ENCODE data around the gene CYP3A7. TPM values are rescaled to one million over a fixed set of nuclear protein-coding genes. Genes with fewer than 3 reads are reported as not detected.
"Not testable (repeated sequence)": the region's sequence is repeated elsewhere in the genome, so short reads cannot be mapped to it uniquely, and the experiment has no call there.

CYP3A7 gene
- total and polyA plus RNA-seq, 4 donors, result 0.05 TPM; not detected in 3

DNA sequence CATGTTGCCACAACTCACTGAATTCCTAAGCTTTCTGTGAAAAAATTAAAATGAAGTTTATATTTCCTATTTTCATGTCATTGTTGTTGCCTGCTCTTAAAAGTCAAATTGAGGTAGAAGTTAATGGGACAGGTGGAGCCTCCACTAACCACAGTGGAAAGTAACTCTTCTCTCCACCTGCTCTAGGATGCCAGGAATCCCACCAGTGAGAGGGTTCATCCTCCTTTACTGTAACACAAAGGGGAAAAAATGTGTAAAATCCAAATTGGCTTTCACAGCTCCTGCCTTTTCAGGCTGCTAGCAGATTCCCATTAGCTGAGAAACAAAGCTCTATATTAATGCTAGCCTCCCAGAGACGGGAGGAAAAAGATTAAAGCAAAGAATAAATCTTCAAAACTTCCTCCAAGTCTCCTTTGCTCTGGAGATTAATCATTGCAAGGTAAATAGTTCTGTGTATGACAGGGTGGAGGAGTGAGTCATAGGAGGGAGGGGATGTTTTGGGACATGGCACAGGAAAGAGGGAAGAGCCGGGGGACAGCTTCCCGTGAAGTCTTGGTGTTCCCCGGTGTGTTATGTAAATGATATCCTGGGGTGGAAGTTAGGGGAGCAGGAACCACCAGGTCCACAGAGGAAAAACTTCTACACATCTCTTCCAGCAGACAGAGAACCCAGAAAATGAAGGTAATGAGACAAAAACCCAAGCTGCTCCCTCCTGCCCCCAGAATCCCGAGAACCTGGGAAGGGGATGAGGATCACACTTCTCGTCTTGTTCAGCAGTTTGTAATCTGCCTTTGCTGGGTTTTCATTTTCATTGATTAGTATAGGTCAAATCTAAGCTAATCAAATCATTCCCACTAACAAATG lies 35.9 kb downstream of the CYP3A7 start:
- H3K27ac ChIP-seq (ENCODE audit: low read depth in 1 of 2, low read length in 2 of 2); H3K36me3 ChIP-seq (ENCODE audit: control insufficient read depth in 1 of 2, insufficient read depth in 2 of 2, low read length in 1 of 2); ATAC-seq (ENCODE audit: low FRiP score): not testable (repeated sequence)

DNA sequence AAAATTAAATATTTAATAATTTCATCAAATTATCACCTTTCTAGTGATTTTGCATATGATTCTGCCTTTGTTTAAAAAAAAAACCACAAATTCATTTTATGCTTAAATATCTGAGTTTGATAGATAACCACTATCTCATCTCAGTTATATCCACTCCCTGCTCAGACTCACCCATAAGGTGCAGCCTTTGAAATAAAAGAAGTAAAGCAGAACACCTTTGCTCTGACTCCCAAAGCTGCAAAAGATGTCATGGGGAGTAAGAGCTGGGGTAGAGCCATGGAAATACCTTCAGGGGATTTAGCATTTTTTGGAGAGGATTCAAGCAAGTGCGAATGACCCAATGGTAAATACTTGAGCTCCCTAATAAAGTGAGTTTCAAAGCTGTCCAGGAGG lies 40.1 kb downstream of the CYP3A7 start:
- Histone ChIP-seq H3K4me3 (ENCODE audit: low read length in 2 of 2) (no peak overlapping the region), H3K4me1 (ENCODE audit: control insufficient read depth in 1 of 2, insufficient read depth in 2 of 2, low read length in 2 of 2) (no peaks in the 10 kb centered on the region), H3K9me3 (ENCODE audit: control insufficient read depth, low read length) (peaks cover 2% of the 10 kb centered on the region), H3K27ac (ENCODE audit: low read depth in 1 of 2, low read length in 2 of 2) (no peak overlapping the region), H3K27me3 (ENCODE audit: control insufficient read depth in 1 of 2, insufficient read depth in 2 of 2, low read length in 1 of 2) (no peaks in the 10 kb centered on the region), H3K36me3 (ENCODE audit: control insufficient read depth in 1 of 2, insufficient read depth in 2 of 2, low read length in 1 of 2) (peaks cover 0 to 1% of the 10 kb centered on the region in 2 donors)
- no peak for DNase-seq
- WGBS, 2 donors, result 93 to 95% methylated on average over 1 of the region's 1 CpG
- no peak for ATAC-seq (ENCODE audit: low FRiP score)
- intact Hi-C loops (cut with DNase I), result no loop called here

More for the DNA sequence above, 35.9 kb downstream of the CYP3A7 start:
- H3K27me3 ChIP-seq (ENCODE audit: control insufficient read depth in 1 of 2, insufficient read depth in 2 of 2, low read length in 1 of 2); intact Hi-C loops (cut with DNase I); DNase-seq; H3K4me3 ChIP-seq (ENCODE audit: low read length in 2 of 2); H3K9me3 ChIP-seq (ENCODE audit: control insufficient read depth, low read length); H3K4me1 ChIP-seq (ENCODE audit: control insufficient read depth in 1 of 2, insufficient read depth in 2 of 2, low read length in 2 of 2): not testable (repeated sequence)
- 24 to 28% methylated on average over 6 of the region's 6 CpGs for WGBS, 2 donors

DNA sequence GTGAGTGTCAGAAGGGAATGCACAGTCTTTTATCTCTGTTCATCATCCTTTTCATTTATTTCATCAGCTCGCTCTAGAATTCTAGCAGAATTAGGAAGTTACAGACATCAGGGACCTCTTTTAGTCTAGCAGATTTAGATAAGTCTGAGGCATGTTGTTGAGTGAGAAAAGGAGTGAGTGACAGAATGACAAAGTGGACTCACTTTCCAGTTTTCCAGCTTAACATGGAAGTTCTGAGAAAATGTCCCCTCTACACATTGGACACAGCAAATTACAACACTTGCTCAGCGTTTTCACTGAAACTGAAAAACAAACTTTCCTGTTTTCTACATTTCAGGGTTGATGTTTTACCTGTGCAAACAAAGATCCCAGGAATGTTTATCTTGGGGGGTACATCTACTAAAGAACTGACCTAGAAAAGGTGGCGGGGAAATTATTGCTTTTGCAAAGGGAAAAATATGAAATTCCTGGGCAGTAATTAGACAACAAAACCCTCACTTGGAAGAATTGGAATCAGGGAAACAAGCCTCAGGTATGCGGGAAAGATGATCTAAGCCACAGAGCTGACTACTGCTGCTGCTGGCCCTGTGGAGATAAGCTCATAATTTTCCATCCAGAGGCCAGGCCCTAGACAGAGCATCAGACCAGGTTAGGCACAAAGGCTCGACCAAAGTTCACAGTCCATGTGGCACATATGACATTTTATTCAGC lies 40.6 kb downstream of the CYP3A7 start:
- DNase-seq (no peak), ATAC-seq (ENCODE audit: low FRiP score) (no peak)
- intact Hi-C loops (cut with DNase I), result no loop called here
- Histone ChIP-seq H3K4me3 (ENCODE audit: low read length in 2 of 2) (no peak overlapping the region), H3K27ac (ENCODE audit: low read depth in 1 of 2, low read length in 2 of 2) (no peak overlapping the region), H3K36me3 (ENCODE audit: control insufficient read depth in 1 of 2, insufficient read depth in 2 of 2, low read length in 1 of 2) (peaks cover 0 to 1% of the 10 kb centered on the region in 2 donors), H3K27me3 (ENCODE audit: control insufficient read depth in 1 of 2, insufficient read depth in 2 of 2, low read length in 1 of 2) (no peaks in the 10 kb centered on the region), H3K4me1 (ENCODE audit: control insufficient read depth in 1 of 2, insufficient read depth in 2 of 2, low read length in 2 of 2) (no peaks in the 10 kb centered on the region), H3K9me3 (ENCODE audit: control insufficient read depth, low read length) (peaks cover 2% of the 10 kb centered on the region)
- WGBS, 2 donors, result 72 to 79% methylated on average over 5 of the region's 5 CpGs

DNA sequence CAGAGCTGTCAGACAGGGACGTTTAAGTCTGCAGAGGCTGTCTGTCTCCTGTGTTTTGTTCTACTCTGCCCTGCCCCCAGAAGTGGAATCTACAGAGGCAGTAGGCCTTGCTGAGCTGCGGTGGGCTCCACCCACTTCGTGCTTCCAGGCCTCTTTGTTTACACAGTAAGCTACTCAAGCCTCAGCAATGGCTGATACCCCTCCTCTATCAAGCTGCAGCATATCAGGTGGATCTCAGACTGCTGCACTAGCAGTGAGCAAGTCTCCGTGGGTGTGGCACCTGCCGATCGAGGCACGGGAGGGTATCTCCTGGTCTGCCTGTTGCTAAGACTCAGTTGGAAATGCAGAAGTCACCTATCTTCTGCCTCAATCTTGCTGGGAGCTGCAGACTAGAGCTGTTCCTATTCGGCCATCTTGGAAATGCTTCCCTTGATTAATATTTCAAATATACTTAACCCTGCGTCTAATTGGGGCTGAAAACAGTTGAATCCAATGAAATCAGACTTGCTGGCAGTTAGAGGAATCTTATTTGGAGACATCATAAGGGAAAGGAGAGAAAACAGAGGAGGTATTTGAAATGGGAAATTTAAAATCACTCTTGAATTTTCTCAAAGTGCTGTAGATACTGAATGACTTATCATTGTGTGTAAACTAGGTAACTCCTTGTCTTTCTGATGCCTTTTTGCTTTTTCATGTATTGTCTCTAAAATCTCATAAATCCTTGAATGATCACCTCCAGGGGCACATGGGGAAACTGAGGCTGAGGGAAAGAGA lies 41.4 kb downstream of the CYP3A7 start:
- H3K27me3 ChIP-seq (ENCODE audit: control insufficient read depth in 1 of 2, insufficient read depth in 2 of 2, low read length in 1 of 2), result no peaks in the 10 kb centered on the region
- 46 to 53% methylated on average over 9 of the region's 9 CpGs for WGBS, 2 donors
- H3K9me3 ChIP-seq (ENCODE audit: control insufficient read depth, low read length), result peaks cover 2% of the 10 kb centered on the region
- H3K27ac ChIP-seq (ENCODE audit: low read depth in 1 of 2, low read length in 2 of 2), result no peak overlapping the region
- ATAC-seq (ENCODE audit: low FRiP score) (no peak), DNase-seq (no peak)
- peaks cover 0 to 1% of the 10 kb centered on the region in 2 donors for H3K36me3 ChIP-seq (ENCODE audit: control insufficient read depth in 1 of 2, insufficient read depth in 2 of 2, low read length in 1 of 2)
- no peak overlapping the region for H3K4me3 ChIP-seq (ENCODE audit: low read length in 2 of 2)
- intact Hi-C loops (cut with DNase I), result no loop called here
- H3K4me1 ChIP-seq (ENCODE audit: control insufficient read depth in 1 of 2, insufficient read depth in 2 of 2, low read length in 2 of 2), result no peaks in the 10 kb centered on the region

DNA sequence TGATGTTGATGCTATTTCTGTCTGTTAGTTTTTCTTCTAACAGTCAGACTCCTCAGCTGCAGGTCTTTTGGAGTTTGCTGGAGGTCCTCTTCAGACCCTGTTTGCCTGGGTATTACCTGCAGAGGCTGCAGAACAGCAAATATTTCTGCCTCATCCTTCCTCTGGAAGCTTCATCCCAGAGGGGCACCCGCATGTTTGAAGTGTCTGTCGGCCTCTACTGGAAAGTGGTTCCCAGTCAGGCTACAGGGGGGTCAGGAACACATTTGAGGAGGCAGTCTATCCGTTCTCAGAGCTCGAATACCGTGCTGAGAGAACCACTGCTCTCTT lies 41.9 kb downstream of the CYP3A7 start:
- no peaks in the 10 kb centered on the region for H3K4me1 ChIP-seq (ENCODE audit: control insufficient read depth in 1 of 2, insufficient read depth in 2 of 2, low read length in 2 of 2)
- peaks cover 0 to 1% of the 10 kb centered on the region in 2 donors for H3K36me3 ChIP-seq (ENCODE audit: control insufficient read depth in 1 of 2, insufficient read depth in 2 of 2, low read length in 1 of 2)
- H3K4me3 ChIP-seq (ENCODE audit: low read length in 2 of 2), result no peak overlapping the region
- H3K9me3 ChIP-seq (ENCODE audit: control insufficient read depth, low read length), result peaks cover 2% of the 10 kb centered on the region
- ATAC-seq (ENCODE audit: low FRiP score), result no peak
- intact Hi-C loops (cut with DNase I), result no loop called here
- H3K27me3 ChIP-seq (ENCODE audit: control insufficient read depth in 1 of 2, insufficient read depth in 2 of 2, low read length in 1 of 2), result no peaks in the 10 kb centered on the region
- H3K27ac ChIP-seq (ENCODE audit: low read depth in 1 of 2, low read length in 2 of 2), result no peak overlapping the region
- WGBS, 2 donors, result 37 to 41% methylated on average over 5 of the region's 5 CpGs
- DNase-seq, result no peak

DNA sequence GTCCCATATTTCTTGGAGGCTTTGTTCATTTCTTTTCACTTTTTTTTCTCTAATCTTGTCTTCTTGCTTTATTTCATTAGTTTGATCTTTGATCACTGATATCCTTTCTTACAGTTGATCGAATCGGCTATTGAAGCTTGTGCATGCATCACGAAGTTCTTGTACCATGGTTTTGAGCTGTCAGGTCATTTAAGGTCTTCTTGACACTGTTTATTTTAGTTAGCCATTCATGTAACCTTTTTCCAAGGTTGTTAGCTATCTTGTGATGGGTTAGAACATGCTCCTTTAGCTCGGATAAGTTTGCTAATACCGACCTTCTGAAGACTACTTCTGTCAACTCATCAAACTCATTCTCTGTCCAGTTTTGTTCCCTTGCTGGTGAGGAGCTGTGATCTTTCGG lies 42.4 kb downstream of the CYP3A7 start:
- WGBS, 2 donors, result 88 to 90% methylated on average over 6 of the region's 6 CpGs
- DNase-seq; intact Hi-C loops (cut with DNase I); H3K4me3 ChIP-seq (ENCODE audit: low read length in 2 of 2); H3K36me3 ChIP-seq (ENCODE audit: control insufficient read depth in 1 of 2, insufficient read depth in 2 of 2, low read length in 1 of 2); ATAC-seq (ENCODE audit: low FRiP score); H3K9me3 ChIP-seq (ENCODE audit: control insufficient read depth, low read length); H3K27ac ChIP-seq (ENCODE audit: low read depth in 1 of 2, low read length in 2 of 2); H3K4me1 ChIP-seq (ENCODE audit: control insufficient read depth in 1 of 2, insufficient read depth in 2 of 2, low read length in 2 of 2); H3K27me3 ChIP-seq (ENCODE audit: control insufficient read depth in 1 of 2, insufficient read depth in 2 of 2, low read length in 1 of 2): not testable (repeated sequence)

DNA sequence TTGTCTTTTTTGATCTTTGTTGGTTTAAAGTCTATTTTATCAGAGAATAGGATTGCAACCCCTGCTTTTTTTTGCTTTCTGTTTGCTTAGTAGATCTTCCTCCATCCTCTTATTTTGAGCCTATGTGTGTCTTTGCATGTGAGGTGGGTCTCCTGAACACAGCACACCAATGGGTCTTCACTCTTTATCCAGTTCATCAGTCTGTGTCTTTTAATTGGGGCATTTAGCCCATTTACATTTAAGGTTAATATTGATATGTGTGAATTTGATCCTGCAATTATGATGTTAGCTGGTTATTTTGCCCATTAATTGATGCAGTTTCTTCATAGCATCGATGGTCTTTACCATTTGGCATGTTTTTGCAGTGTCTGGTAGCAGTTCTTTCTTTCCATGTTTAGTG lies 43.3 kb downstream of the CYP3A7 start:
- DNase-seq; H3K27me3 ChIP-seq (ENCODE audit: control insufficient read depth in 1 of 2, insufficient read depth in 2 of 2, low read length in 1 of 2); H3K4me3 ChIP-seq (ENCODE audit: low read length in 2 of 2); H3K27ac ChIP-seq (ENCODE audit: low read depth in 1 of 2, low read length in 2 of 2); H3K36me3 ChIP-seq (ENCODE audit: control insufficient read depth in 1 of 2, insufficient read depth in 2 of 2, low read length in 1 of 2); H3K9me3 ChIP-seq (ENCODE audit: control insufficient read depth, low read length); H3K4me1 ChIP-seq (ENCODE audit: control insufficient read depth in 1 of 2, insufficient read depth in 2 of 2, low read length in 2 of 2); ATAC-seq (ENCODE audit: low FRiP score); intact Hi-C loops (cut with DNase I): not testable (repeated sequence)
- 81 to 89% methylated on average over 1 of the region's 1 CpG for WGBS, 2 donors

DNA sequence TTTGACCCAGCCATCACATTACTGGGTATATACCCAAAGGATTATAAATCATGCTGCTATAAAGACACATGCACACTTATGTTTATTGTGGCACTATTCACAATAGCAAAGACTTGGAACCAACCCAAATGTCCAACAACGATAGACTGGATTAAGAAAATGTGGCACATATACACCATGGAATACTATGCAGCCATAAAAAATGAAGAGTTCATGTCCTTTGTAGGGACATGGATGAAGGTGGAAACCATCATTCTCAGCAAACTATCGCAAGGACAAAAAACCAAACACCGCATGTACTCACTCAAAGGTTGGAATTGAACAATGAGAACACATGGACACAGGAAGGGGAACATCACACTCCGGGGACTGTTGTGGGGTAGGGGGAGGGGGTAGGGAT lies 44.1 kb downstream of the CYP3A7 start:
- H3K36me3 ChIP-seq (ENCODE audit: control insufficient read depth in 1 of 2, insufficient read depth in 2 of 2, low read length in 1 of 2); H3K9me3 ChIP-seq (ENCODE audit: control insufficient read depth, low read length); H3K27ac ChIP-seq (ENCODE audit: low read depth in 1 of 2, low read length in 2 of 2); H3K27me3 ChIP-seq (ENCODE audit: control insufficient read depth in 1 of 2, insufficient read depth in 2 of 2, low read length in 1 of 2); H3K4me1 ChIP-seq (ENCODE audit: control insufficient read depth in 1 of 2, insufficient read depth in 2 of 2, low read length in 2 of 2); intact Hi-C loops (cut with DNase I); H3K4me3 ChIP-seq (ENCODE audit: low read length in 2 of 2); ATAC-seq (ENCODE audit: low FRiP score); DNase-seq: not testable (repeated sequence)
- WGBS, 2 donors, result 94 to 98% methylated on average over 3 of the region's 4 CpGs

Measured in aorta (tissue), 5 donors.